Calu3 (cell line): ENCODE results near the gene TTC33. TPM values are rescaled to one million over a fixed set of nuclear protein-coding genes. Genes with fewer than 3 reads are reported as not detected.

Experiments
- BruUV-seq: library from RNA; stranded (reverse); fragments of 400-500 nt; replicated peaks from 2 replicates; lab custom pipeline; 2021; lab: Mats Ljungman, UMichigan
- CTCF ChIA-PET: fragments of 300-600 bp; sonication (Branson Sonifier 250); formaldehyde crosslinking; loops from one replicate; lab custom pipeline; 2022; ENCODE audit warnings: antibody characterized with exemption; lab: Charles Lee
- DNase-seq: peaks from one replicate; pipeline ENCODE4 v3.0.0; 2022
- H3K27ac Mint-ChIP-seq: one replicate; pipeline ENCODE4 v1.8.0; 2022; ENCODE audit warnings: mixed read lengths; ENCODE audit not compliant: unreplicated experiment
- H3K27me3 Mint-ChIP-seq: one replicate; pipeline ENCODE4 v1.8.0; 2022; ENCODE audit warnings: mixed read lengths; ENCODE audit not compliant: unreplicated experiment
- H3K36me3 Mint-ChIP-seq: one replicate; pipeline ENCODE4 v1.8.0; 2022; ENCODE audit warnings: mild to moderate bottlenecking, moderate library complexity, mixed read lengths; ENCODE audit not compliant: insufficient read depth, unreplicated experiment
- H3K4me1 Mint-ChIP-seq: one replicate; pipeline ENCODE4 v1.8.0; 2022; ENCODE audit warnings: mild to moderate bottlenecking, low read depth, mixed read lengths; ENCODE audit not compliant: unreplicated experiment
- H3K4me3 Mint-ChIP-seq: one replicate; pipeline ENCODE4 v1.8.0; 2022; ENCODE audit warnings: mild to moderate bottlenecking, low read depth, moderate library complexity, mixed read lengths; ENCODE audit not compliant: unreplicated experiment
- H3K9me3 Mint-ChIP-seq: one replicate; pipeline ENCODE4 v1.8.0; 2022; ENCODE audit warnings: low read depth, mixed read lengths; ENCODE audit not compliant: unreplicated experiment
- CTCF ChIP-seq: fragments of 200-600 bp; IDR thresholded peaks from one replicate; pipeline ENCODE4 v1.8.0; 2022; ENCODE audit warnings: antibody characterized with exemption; ENCODE audit not compliant: unreplicated experiment
- intact Hi-C: fragments of 100-400 bp; cut with micrococcal nuclease; formaldehyde crosslinking; loops from one replicate; pipeline ENCODE4 v1.10.0; 2022; ENCODE audit not compliant: unreplicated experiment
- total RNA-seq: library from RNA; stranded (reverse); gene quantifications from 2 replicates; pipeline ENCODE4 v1.2.3, GENCODE V29; 2022

The TTC33 gene
- total RNA-seq, 1 experiment from 2014 or later = 11.3 TPM

DNA sequence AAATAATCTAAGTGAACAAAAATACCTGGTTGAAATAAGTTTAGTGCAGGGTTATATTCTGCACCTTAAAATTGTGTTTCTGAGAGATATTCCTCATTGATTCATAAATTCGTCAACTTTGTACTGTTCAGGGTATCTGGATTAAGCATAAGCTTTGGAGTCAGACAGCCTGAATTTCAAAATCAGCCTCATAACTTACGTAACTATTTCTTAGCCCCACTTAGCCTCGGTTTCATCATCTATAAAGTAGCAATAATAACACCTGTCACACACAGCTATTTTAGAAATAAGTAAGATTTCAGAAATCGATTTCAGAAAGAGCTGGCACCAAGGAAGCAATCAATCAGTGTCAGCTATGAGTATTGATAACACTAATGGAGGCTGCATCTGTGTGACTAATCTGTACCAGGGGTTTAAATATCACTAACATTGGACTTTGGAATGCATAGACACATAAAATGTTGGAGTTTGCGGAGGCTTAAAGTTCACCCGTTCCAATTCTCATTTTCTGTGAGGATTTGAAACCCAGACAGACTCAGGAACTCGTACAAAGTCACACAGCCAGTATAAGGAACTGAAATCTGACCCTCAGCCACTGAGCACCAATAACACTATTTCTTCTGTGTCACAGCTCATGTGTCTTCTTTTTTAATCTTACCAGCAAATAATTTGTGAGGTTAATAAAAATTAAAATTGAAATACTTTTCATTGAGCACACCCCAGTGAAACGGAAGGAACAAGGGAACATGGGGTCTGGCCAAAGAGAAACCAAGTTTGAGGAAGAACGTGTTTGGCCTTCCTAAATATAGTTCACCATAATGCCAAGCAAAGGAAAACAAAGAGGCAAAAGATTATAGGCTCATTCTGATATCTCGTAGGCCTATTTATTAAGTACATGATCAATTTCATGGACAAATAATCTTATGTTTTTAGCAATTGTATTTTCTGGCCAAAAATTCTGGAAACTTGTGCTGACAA is 270.5 kb downstream of the TTC33 start:
- no peak overlapping the region for H3K4me3 Mint-ChIP-seq
- no peaks in the 10 kb centered on the region for H3K27me3 Mint-ChIP-seq
- H3K4me1 Mint-ChIP-seq = peaks cover 11% of the 10 kb centered on the region
- H3K9me3 Mint-ChIP-seq = no peaks in the 10 kb centered on the region
- TF ChIP-seq CTCF = no peak
- no peaks in the 10 kb centered on the region for H3K36me3 Mint-ChIP-seq
- CTCF ChIA-PET = interaction anchor here (0.5 kb wide), 1 partner anchor 184 kb away, joined by 7 read pairs; no protein-coding TSS in a partner anchor
- DNase-seq = no peak
- intact Hi-C loops = no loop called here
- H3K27ac Mint-ChIP-seq = no peak overlapping the region
- no TSS peak for BruUV-seq

DNA sequence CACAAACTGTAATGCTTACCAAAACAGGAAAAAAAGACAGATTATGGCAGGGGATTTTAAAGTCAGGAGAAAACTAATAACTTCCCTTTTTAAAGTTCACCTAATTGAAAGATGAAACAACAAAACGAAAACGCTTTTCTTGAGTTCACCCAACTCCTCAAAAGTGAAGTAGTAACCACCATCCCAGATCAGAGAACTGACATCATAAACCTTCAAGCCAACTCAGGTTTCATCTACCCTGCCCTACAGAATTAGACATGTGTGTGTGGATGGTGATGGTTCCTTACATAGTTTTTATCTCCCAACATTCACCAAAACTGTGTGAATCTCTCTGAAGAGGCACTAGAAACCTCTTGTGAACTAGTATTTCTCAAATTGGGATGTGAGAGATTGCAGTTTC is 271.3 kb downstream of the TTC33 start:
- H3K27ac Mint-ChIP-seq = no peak overlapping the region
- no peaks in the 10 kb centered on the region for H3K36me3 Mint-ChIP-seq
- TF ChIP-seq CTCF = no peak
- no peak overlapping the region for H3K4me3 Mint-ChIP-seq
- peaks cover 11% of the 10 kb centered on the region for H3K4me1 Mint-ChIP-seq
- no peaks in the 10 kb centered on the region for H3K27me3 Mint-ChIP-seq
- no TSS peak for BruUV-seq
- CTCF ChIA-PET = no interaction called here
- intact Hi-C loops = no loop called here
- no peak for DNase-seq
- no peaks in the 10 kb centered on the region for H3K9me3 Mint-ChIP-seq

DNA sequence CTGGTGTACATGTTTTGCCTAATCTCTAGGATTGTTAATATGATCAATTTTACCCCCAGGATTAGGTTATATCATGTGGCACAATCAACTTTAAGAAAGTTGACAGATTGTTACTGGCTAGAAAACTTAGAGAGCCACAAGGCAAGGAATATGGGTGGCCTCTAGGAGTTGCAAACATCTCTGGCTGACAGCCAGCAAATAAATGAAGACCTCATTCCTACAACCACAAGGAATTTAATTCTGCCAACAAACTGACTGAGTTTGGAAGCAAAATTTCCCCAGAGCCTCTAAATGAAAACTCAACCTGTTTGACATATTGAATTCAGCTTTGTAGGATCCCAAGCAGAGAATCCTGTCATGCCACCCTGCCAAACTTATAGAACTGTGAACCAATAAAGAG is 272.4 kb downstream of the TTC33 start:
- no TSS peak for BruUV-seq
- intact Hi-C loops = no loop called here
- no peak overlapping the region for H3K4me3 Mint-ChIP-seq
- no peak overlapping the region for H3K27ac Mint-ChIP-seq
- H3K4me1 Mint-ChIP-seq = peaks cover 11% of the 10 kb centered on the region
- TF ChIP-seq CTCF = no peak
- H3K36me3 Mint-ChIP-seq = no peaks in the 10 kb centered on the region
- no peaks in the 10 kb centered on the region for H3K27me3 Mint-ChIP-seq
- no peak for DNase-seq
- CTCF ChIA-PET = no interaction called here
- no peaks in the 10 kb centered on the region for H3K9me3 Mint-ChIP-seq

GRCh38 chr5:40481241-40481640 is 274.5 kb downstream of the TTC33 start:
- H3K27me3 Mint-ChIP-seq = no peaks in the 10 kb centered on the region
- H3K9me3 Mint-ChIP-seq = no peaks in the 10 kb centered on the region
- no peak overlapping the region for H3K27ac Mint-ChIP-seq
- peaks cover under 1% of the 10 kb centered on the region for H3K4me1 Mint-ChIP-seq
- no peak for TF ChIP-seq CTCF
- H3K36me3 Mint-ChIP-seq = no peaks in the 10 kb centered on the region
- no peak overlapping the region for H3K4me3 Mint-ChIP-seq
- BruUV-seq = no TSS peak
- intact Hi-C loops = no loop called here
- CTCF ChIA-PET = no interaction called here
- no peak for DNase-seq
